Natural killer cell (primary cell): ENCODE measurements around the gene ALG13. TPM values are rescaled to one million over a fixed set of nuclear protein-coding genes. Genes with fewer than 3 reads are reported as not detected.

Source experiments
- ATAC-seq, 3 donors: fragments of 150-1000 bp in 2 of 3; fragments of 200-7000 bp in 1 of 3; cut with Tn5 transposase; 1 replicate in 1 of 3; 2 replicates in 2 of 3; pipeline ENCODE4 v1.10.0; 2021; ENCODE audit warnings: mild to moderate bottlenecking in 2 of 3, moderate library complexity in 2 of 3
- DNase-seq, 2 donors: peaks; one replicate each; pipeline versions ENCODE4 v3.0.0 to v3.0.0-alpha.2; 2013 to 2021; ENCODE audit warnings: mixed read lengths in 1 of 2
- H3K27ac ChIP-seq: one replicate; pipeline ENCODE4 v1.5.1; 2013; ENCODE audit warnings: mild to moderate bottlenecking, low read length
- H3K27me3 ChIP-seq: one replicate; pipeline ENCODE4 v1.6.1; 2013; ENCODE audit warnings: low read length; ENCODE audit not compliant: control insufficient read depth, insufficient read depth
- H3K36me3 ChIP-seq: one replicate; pipeline ENCODE4 v1.6.1; 2013; ENCODE audit warnings: low read length; ENCODE audit not compliant: control insufficient read depth, insufficient read depth
- H3K4me1 ChIP-seq: one replicate; pipeline ENCODE4 v1.6.1; 2013; ENCODE audit warnings: low read length; ENCODE audit not compliant: control insufficient read depth, insufficient read depth
- H3K4me3 ChIP-seq: one replicate; pipeline ENCODE4 v1.5.1; 2013; ENCODE audit warnings: low read length
- H3K9me3 ChIP-seq: one replicate; pipeline ENCODE4 v1.6.1; 2013; ENCODE audit warnings: low read length; ENCODE audit not compliant: control insufficient read depth, insufficient read depth
- H3K27ac Mint-ChIP-seq, 2 donors: one replicate each; pipeline ENCODE4 v1.8.0; 2022; ENCODE audit warnings: mild to moderate bottlenecking in 2 of 2, mixed read lengths in 2 of 2, moderate library complexity in 1 of 2
- H3K27me3 Mint-ChIP-seq, 2 donors: one replicate each; pipeline ENCODE4 v1.8.0; 2022; ENCODE audit warnings: low read depth in 2 of 2, mixed read lengths in 2 of 2
- H3K36me3 Mint-ChIP-seq: one replicate; pipeline ENCODE4 v1.8.0; 2022; ENCODE audit warnings: mixed read lengths
- H3K4me1 Mint-ChIP-seq, 2 donors: one replicate each; pipeline ENCODE4 v1.8.0; 2022; ENCODE audit warnings: mixed read lengths in 2 of 2
- H3K4me3 Mint-ChIP-seq: one replicate; pipeline ENCODE4 v1.8.0; 2022; ENCODE audit warnings: mild to moderate bottlenecking, moderate library complexity, mixed read lengths
- H3K9me3 Mint-ChIP-seq, 2 donors: one replicate each; pipeline ENCODE4 v1.8.0; 2022; ENCODE audit warnings: mixed read lengths in 2 of 2
- WGBS: methylation state at CpG from one replicate; pipeline ENCODE4 v1.1.7; 2013; ENCODE audit warnings: missing lambda C conversion rate; ENCODE audit not compliant: insufficient coverage; 5-methylcytosine and 5-hydroxymethylcytosine counted together
- intact Hi-C: fragments of 100-400 bp; cut with micrococcal nuclease; formaldehyde crosslinking; loops from one replicate; pipeline ENCODE4 v1.14.2; 2022
- total RNA-seq, 4 donors: library from RNA; stranded (reverse); fragments of 120-200 nt in 1 of 4; gene quantifications; one replicate each; pipeline versions ENCODE4 v1.2.3 to v1.2.4, GENCODE V29; 2013 to 2022
- TF ChIP-seq, protein P1 (sequence below): fragments of 200-600 bp; IDR thresholded peaks from one replicate; pipeline ENCODE4 v1.8.0; 2022; ENCODE audit warnings: antibody characterized with exemption

The ALG13 gene
- total RNA-seq, 3 donors from 2014 or later (not counting 1 experiment from before 2014, with no cell fraction given): 57.3 to 120 (median 97.2) TPM

- no peaks in the 10 kb centered on the region for H3K9me3 Mint-ChIP-seq
- intact Hi-C loops: no loop called here
- Histone ChIP-seq H3K4me1 (no peaks in the 10 kb centered on the region), H3K4me3 (no peak overlapping the region), H3K36me3 (peaks cover 12% of the 10 kb centered on the region), H3K27me3 (no peaks in the 10 kb centered on the region), H3K9me3 (no peaks in the 10 kb centered on the region), H3K27ac (no peak overlapping the region)
- ATAC-seq (no peak), DNase-seq (no peak)
- H3K36me3 Mint-ChIP-seq: peaks cover 6% of the 10 kb centered on the region
- peaks cover 0 to 14% of the 10 kb centered on the region in 2 donors for H3K27me3 Mint-ChIP-seq
- no peak overlapping the region for H3K4me3 Mint-ChIP-seq
- H3K4me1 Mint-ChIP-seq: peaks cover 0 to 4% of the 10 kb centered on the region in 2 donors
- TF ChIP-seq, protein P1, sequence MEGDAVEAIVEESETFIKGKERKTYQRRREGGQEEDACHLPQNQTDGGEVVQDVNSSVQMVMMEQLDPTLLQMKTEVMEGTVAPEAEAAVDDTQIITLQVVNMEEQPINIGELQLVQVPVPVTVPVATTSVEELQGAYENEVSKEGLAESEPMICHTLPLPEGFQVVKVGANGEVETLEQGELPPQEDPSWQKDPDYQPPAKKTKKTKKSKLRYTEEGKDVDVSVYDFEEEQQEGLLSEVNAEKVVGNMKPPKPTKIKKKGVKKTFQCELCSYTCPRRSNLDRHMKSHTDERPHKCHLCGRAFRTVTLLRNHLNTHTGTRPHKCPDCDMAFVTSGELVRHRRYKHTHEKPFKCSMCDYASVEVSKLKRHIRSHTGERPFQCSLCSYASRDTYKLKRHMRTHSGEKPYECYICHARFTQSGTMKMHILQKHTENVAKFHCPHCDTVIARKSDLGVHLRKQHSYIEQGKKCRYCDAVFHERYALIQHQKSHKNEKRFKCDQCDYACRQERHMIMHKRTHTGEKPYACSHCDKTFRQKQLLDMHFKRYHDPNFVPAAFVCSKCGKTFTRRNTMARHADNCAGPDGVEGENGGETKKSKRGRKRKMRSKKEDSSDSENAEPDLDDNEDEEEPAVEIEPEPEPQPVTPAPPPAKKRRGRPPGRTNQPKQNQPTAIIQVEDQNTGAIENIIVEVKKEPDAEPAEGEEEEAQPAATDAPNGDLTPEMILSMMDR: no peak
- peak overlapping the region in 1 of 2 donors; percentile 16 for H3K27ac Mint-ChIP-seq
- 71% methylated on average over 3 of the region's 5 CpGs for WGBS
These were observed 38.6 kb downstream of the ALG13 start for GRCh38 chrX:111719426-111720210.

DNA sequence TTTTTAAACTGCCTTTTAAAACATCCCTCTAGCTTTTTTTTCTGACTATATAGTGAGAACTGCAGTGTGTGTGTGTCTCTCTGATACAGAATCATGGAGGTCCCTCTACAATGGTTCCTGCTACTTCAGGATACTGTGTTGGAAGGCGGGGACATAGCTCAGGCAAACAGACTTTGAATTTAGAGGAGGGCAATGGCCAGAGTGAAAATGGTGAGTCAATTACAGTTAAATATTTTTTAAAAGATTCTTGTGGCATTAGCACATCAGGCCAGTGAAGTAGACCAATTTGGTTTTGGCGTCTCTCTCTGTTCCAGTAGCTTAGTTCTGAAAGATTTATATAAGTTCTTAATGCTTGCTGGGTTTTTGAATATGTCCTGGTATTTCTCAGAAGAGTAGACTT, 47.1 kb downstream of the ALG13 start:
- intact Hi-C loops: no loop called here
- Histone ChIP-seq H3K27me3 (no peaks in the 10 kb centered on the region), H3K36me3 (peaks cover 38% of the 10 kb centered on the region), H3K9me3 (no peaks in the 10 kb centered on the region), H3K27ac (no peak overlapping the region), H3K4me3 (no peak overlapping the region), H3K4me1 (no peaks in the 10 kb centered on the region)
- Mint-ChIP-seq H3K9me3 (no peaks in the 10 kb centered on the region), H3K27ac (no peak overlapping the region), H3K4me1 (no peaks in the 10 kb centered on the region), H3K36me3 (no peaks in the 10 kb centered on the region), H3K27me3 (no peaks in the 10 kb centered on the region), H3K4me3 (no peak overlapping the region)
- 100% methylated on average over 1 of the region's 2 CpGs for WGBS
- DNase-seq: no peak
- TF ChIP-seq, protein P1: no peak
- no peak for ATAC-seq

GRCh38 chrX:111731351-111731750, 50.4 kb downstream of the ALG13 start:
- 95% methylated on average over 3 of the region's 4 CpGs for WGBS

More at GRCh38 chrX:111731351-111731750, 50.4 kb downstream of the ALG13 start:
- no peaks in the 10 kb centered on the region for H3K27me3 Mint-ChIP-seq
- intact Hi-C loops: no loop called here
- Histone ChIP-seq H3K4me1 (no peaks in the 10 kb centered on the region), H3K27ac (no peak overlapping the region), H3K9me3 (no peaks in the 10 kb centered on the region), H3K27me3 (no peaks in the 10 kb centered on the region), H3K36me3 (peaks cover 51% of the 10 kb centered on the region), H3K4me3 (no peak overlapping the region)
- TF ChIP-seq, protein P1: no peak
- no peak for DNase-seq
- no peak for ATAC-seq
- H3K4me1 Mint-ChIP-seq: no peaks in the 10 kb centered on the region
- H3K36me3 Mint-ChIP-seq: no peaks in the 10 kb centered on the region
- no peak overlapping the region for H3K27ac Mint-ChIP-seq
- H3K9me3 Mint-ChIP-seq: no peaks in the 10 kb centered on the region
- no peak overlapping the region for H3K4me3 Mint-ChIP-seq
